Uterus (tissue), 4 donors: Measurements from ENCODE around the gene KHDRBS2. TPM values are rescaled to one million over a fixed set of nuclear protein-coding genes. Genes with fewer than 3 reads are reported as not detected.

Experiments used
- DNase-seq, 2 donors: peaks; one replicate each; pipeline ENCODE4 v3.0.0-alpha.2; 2019 to 2020
- H3K27ac ChIP-seq, 2 donors: fragments of 200-600 bp; sonication (generic); 1 replicate in 1 of 2; 2 replicates in 1 of 2; pipeline ENCODE4 v1.5.1; 2016 to 2018
- H3K27me3 ChIP-seq, 2 donors: fragments of 200-600 bp; sonication (generic); one replicate each; pipeline ENCODE4 v1.5.1; 2018 to 2019; ENCODE audit warnings: control low read depth in 1 of 2
- H3K36me3 ChIP-seq, 2 donors: fragments of 200-600 bp; sonication (generic); one replicate each; pipeline ENCODE4 v1.5.1; 2019; ENCODE audit warnings: control low read depth in 1 of 2
- H3K4me1 ChIP-seq, 2 donors: fragments of 200-600 bp; sonication (generic); one replicate each; pipeline ENCODE4 v1.5.1; 2018 to 2019; ENCODE audit warnings: control low read depth in 1 of 2
- H3K4me3 ChIP-seq, 2 donors: fragments of 200-600 bp; sonication (generic); 1 replicate in 1 of 2; 2 replicates in 1 of 2; pipeline ENCODE4 v1.5.1; 2018 to 2019; ENCODE audit warnings: mild to moderate bottlenecking in 1 of 2
- H3K9me3 ChIP-seq, 2 donors: fragments of 200-600 bp; sonication (generic); one replicate each; pipeline ENCODE4 v1.5.1; 2019; ENCODE audit warnings: control low read depth in 1 of 2
- CTCF ChIP-seq, 4 experiments: fragments of 200-600 bp in 2 of 4; fragments of 450-650 bp in 2 of 4; sonication (generic) in 2 of 4; IDR thresholded peaks; one replicate each; pipeline ENCODE4 v1.5.1; 2016 to 2019; ENCODE audit warnings: antibody characterized with exemption in 4 of 4, mild to moderate bottlenecking in 2 of 4, moderate library complexity in 1 of 4
- POLR2A ChIP-seq, 2 donors: fragments of 450-650 bp; IDR thresholded peaks; one replicate each; pipeline ENCODE4 v1.6.1; 2016; ENCODE audit warnings: antibody characterized with exemption in 2 of 2, mild to moderate bottlenecking in 1 of 2, moderate library complexity in 1 of 2
- intact Hi-C: fragments of 100-400 bp; cut with DNase I; formaldehyde crosslinking; loops from one replicate; pipeline ENCODE4 v1.15.1; 2023; ENCODE audit warnings: low total_unique reads
- total RNA-seq, 4 donors: library from RNA; depleted of rRNA in 3 of 4; stranded (reverse); fragments of >200 nt in 3 of 4; gene quantifications; one replicate each; pipeline versions ENCODE4 v1.1.0 to v1.2.4, GENCODE V29; 2014 to 2023
- donor health status: DM: yes; HTN: yes; CAD: no.

Gene KHDRBS2
- total RNA-seq, 4 donors from 2014 or later = 0.55 to 7.3 TPM; not detected in 2

GRCh38 chr6:62009445-62009844, 276.6 kb downstream of the KHDRBS2 start:
- Histone ChIP-seq H3K27ac (no peak overlapping the region), H3K27me3 (no peaks in the 10 kb centered on the region), H3K4me3 (no peak overlapping the region), H3K9me3 (no peaks in the 10 kb centered on the region), H3K36me3 (no peaks in the 10 kb centered on the region), H3K4me1 (no peaks in the 10 kb centered on the region)
- TF ChIP-seq POLR2A (IDR thresholded peaks at IDR 0.05) = no peak
- TF ChIP-seq CTCF (IDR thresholded peaks at IDR 0.05) = no peak
- no peak for DNase-seq
- intact Hi-C loops = no loop called here

GRCh38 chr6:61989616-61990015, 296.4 kb downstream of the KHDRBS2 start:
- no peak for DNase-seq
- no peak for TF ChIP-seq CTCF (IDR thresholded peaks at IDR 0.05)
- no peak for TF ChIP-seq POLR2A (IDR thresholded peaks at IDR 0.05)
- no peaks in the 10 kb centered on the region for H3K4me1 ChIP-seq
- H3K36me3 ChIP-seq = no peaks in the 10 kb centered on the region
- H3K27ac ChIP-seq = no peak overlapping the region
- H3K4me3 ChIP-seq = no peak overlapping the region
- intact Hi-C loops = no loop called here
- H3K27me3 ChIP-seq = no peaks in the 10 kb centered on the region
- H3K9me3 ChIP-seq = no peaks in the 10 kb centered on the region

GRCh38 chr6:61980622-61981021, 305.4 kb downstream of the KHDRBS2 start:
- TF ChIP-seq POLR2A (IDR thresholded peaks at IDR 0.05) (no peak), CTCF (IDR thresholded peaks at IDR 0.05) (no peak)
- Histone ChIP-seq H3K4me3 (no peak overlapping the region), H3K27me3 (no peaks in the 10 kb centered on the region), H3K9me3 (no peaks in the 10 kb centered on the region), H3K36me3 (no peaks in the 10 kb centered on the region), H3K27ac (no peak overlapping the region), H3K4me1 (no peaks in the 10 kb centered on the region)
- intact Hi-C loops = no loop called here
- no peak for DNase-seq

- Histone ChIP-seq H3K9me3 (no peaks in the 10 kb centered on the region), H3K36me3 (no peaks in the 10 kb centered on the region), H3K4me1 (no peaks in the 10 kb centered on the region), H3K27ac (no peak overlapping the region), H3K4me3 (no peak overlapping the region), H3K27me3 (no peaks in the 10 kb centered on the region)
- TF ChIP-seq POLR2A (IDR thresholded peaks at IDR 0.05) (no peak), CTCF (IDR thresholded peaks at IDR 0.05) (no peak)
- no peak for DNase-seq
- intact Hi-C loops = no loop called here
Observed at GRCh38 chr6:61977947-61978346, 308.1 kb downstream of the KHDRBS2 start.

- Histone ChIP-seq H3K36me3 (no peaks in the 10 kb centered on the region), H3K4me3 (no peak overlapping the region), H3K4me1 (no peaks in the 10 kb centered on the region), H3K9me3 (no peaks in the 10 kb centered on the region), H3K27me3 (no peaks in the 10 kb centered on the region), H3K27ac (no peak overlapping the region)
- intact Hi-C loops = no loop called here
- no peak for TF ChIP-seq POLR2A (IDR thresholded peaks at IDR 0.05)
- TF ChIP-seq CTCF (IDR thresholded peaks at IDR 0.05) = no peak
- DNase-seq = no peak
Observed at GRCh38 chr6:61977099-61977498, 308.9 kb downstream of the KHDRBS2 start.
